ENCODE results near the gene SLC35G2.
A peak's percentile ranks its signal among the peaks of the same experiment; 100 is the strongest.
"Not testable (repeated sequence)": the region's sequence is repeated elsewhere in the genome, so short reads cannot be mapped to it uniquely, and the experiment has no call there.

SLC35G2 gene

DNA sequence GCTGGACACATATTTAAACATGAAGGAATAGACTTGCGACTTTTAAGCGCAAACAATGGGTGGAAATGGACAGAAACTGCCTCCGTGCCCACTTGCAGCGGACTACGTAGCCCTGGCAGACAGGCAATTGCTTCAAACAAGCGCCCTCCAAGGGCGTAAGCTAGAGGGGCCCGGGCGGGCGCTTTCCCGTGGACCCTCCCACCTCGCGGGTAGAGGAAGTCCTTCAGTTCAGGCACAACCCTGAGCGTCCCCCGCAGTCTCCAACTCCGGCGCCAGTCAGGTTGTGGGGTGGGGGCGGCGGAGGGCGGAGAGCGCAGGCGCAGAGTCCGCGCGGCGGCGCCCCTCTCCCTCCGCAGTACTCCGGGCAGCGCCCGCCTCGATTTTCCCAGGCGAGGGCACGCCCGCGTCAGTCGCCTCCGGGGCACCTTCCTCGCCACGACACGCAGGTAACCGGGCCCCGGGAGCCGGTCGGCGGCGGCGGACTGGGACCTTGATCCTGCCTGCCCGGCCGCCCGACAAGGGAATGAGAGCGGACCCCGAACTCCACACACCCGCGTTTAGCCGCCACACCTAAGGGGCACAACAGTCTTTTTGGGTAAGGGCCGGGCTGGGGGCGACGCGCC is at the start of gene SLC35G2:
TSS of gene SLC35G2 (plus strand) at position 358 of the 623 bp plus-strand sequence. CDS start 35,335 bp downstream, outside the sequence.
- DNase-seq (ENCODE audit: low spot score), result no peak

DNA sequence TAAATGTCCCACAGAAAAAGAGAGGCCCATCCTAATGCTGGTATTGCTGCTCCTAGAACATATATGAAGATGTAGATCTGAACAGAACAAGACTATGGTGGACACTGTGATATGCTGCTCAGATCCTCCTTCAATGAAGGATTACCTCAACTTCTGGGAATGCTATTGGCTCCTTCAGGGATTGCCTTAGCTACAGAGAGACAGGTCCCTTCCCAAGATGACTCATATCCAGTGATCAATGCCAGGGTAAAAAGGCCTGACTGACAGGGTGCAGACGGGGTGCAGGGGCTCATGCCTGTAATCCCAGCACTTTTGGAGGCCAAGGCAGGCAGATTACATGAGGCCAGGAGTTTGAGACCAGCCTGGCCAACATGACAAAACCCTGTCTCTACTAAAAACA is 46.2 kb upstream of the SLC35G2 start:
- DNase-seq (ENCODE audit: low spot score), result no peak

DNA sequence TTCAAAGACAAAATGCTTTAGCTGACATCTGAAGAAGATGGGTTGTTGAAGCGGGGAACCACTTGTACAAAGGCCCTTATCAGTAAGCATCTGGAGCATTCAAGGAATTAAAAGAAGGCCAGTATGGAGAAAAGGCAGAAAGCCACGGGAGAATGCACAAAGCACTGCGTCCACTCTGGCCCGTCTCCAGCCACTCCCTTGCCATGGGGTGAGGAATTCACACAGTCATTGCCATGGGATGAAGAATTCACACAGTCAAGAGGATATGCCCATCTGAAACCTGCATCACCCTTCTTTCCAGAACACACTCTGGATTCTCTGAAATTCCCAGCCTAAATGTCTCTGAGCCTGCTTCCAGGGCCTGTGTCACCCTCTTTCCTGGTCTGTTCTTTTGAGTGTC is 40.1 kb upstream of the SLC35G2 start:
- DNase-seq (ENCODE audit: low spot score), result no peak

- no peak for DNase-seq (ENCODE audit: low spot score)
Measured at GRCh38 chr3:136780741-136781140, 38.2 kb upstream of the SLC35G2 start.

DNA sequence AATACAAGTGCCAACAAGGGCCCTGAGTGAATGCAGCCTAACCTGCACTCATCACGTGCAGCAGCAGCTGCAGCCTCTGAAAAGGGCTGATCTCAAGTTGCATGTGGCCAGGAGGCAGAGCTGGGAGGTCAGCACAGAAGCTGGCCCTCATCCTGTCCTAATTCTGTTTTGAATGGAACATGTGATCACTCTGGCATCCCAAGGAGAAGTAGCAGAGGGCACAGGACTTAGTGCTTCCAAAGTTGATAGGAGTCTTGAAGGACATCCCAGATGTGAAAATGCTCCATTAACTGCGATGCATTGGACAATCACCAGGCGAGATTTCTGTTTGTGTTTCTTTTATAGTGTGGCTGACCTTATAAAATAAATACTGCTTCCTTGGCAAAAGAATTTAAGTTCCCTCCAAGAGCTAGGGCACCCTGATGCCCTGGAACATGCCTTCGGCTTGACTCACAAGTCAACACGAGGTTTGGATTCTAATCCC is 35.2 kb upstream of the SLC35G2 start:
- DNase-seq (ENCODE audit: low spot score), result no peak

GRCh38 chr3:136787349-136787748 is 31.6 kb upstream of the SLC35G2 start:
- DNase-seq (ENCODE audit: low spot score), result peak; percentile 50

DNA sequence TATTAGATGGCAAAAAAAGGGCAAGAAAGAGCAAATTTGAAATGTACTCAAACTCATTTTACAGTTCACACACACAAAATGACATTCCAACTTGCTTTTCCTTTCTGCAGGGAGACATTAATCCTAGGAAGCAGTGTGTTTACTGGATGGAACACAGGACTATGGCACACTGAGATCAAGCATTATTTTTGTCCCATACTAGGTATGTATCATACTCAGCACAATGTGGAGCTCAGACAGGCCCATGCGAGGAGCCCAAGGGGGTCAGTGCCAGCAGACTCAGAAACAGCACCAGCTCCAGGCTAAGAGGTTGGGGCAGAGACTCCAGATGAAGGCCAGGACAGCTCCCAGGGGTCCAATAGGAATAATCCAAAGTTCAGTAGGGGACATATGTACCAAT is 30.8 kb upstream of the SLC35G2 start:
- no peak for DNase-seq (ENCODE audit: low spot score)

DNA sequence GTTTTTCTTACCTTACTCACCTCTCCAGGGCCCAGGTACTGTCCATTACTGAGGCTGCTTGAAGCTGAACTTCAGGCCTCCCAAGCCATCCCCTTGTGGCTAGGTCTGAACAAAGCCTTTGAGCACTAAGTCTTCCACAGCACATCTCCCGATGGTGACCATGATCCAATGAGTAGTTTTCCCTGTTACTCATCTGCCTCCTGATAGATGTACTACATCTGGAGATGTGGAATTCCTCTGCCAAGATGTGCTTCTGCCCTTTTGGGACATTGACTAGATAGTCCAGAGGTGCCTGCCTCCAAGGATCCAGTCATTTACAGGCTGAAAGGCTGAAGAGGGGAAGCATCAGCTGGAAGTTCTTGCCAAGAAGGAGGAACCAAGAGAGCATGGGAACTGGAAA is 28.9 kb upstream of the SLC35G2 start:
- no peak for DNase-seq (ENCODE audit: low spot score)

GRCh38 chr3:136790786-136791185 is 28.1 kb upstream of the SLC35G2 start:
- DNase-seq (ENCODE audit: low spot score), result no peak

DNA sequence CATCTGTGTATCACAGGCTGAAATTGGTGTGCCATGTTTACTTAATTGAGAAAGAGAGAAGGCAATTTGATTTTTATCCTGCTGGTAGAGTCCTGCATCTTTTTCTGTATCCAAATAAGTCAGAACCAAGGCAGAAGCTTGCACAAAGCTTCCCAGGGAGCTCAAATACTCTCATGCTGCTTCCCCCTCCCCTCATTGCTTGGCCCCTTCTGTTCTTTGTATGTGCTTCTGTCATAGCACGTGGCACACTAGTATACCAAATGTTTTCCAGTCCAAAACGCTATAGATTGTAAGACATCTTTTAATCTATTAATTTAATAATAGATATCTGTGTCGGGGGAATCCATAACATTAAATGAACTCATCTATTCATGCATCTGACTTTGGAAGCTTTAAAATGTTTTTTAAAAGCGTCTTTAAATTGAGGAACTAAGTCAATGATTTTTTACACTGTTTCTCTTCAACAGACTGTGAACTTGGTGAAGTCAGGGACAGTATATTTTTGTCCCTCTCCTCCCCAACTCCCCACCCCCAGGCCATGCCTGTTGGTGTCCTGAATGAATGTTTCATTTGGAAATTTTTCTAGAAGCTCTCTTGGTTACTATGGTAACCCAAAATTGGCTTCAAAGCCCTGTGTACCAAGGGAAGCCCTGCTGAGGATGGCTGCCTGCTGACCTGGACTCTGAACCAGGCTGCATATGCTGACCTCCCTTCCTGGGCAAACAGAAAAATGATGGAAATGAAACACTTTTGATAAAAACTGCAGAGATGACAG is 26.2 kb upstream of the SLC35G2 start:
- DNase-seq (ENCODE audit: low spot score), result no peak

DNA sequence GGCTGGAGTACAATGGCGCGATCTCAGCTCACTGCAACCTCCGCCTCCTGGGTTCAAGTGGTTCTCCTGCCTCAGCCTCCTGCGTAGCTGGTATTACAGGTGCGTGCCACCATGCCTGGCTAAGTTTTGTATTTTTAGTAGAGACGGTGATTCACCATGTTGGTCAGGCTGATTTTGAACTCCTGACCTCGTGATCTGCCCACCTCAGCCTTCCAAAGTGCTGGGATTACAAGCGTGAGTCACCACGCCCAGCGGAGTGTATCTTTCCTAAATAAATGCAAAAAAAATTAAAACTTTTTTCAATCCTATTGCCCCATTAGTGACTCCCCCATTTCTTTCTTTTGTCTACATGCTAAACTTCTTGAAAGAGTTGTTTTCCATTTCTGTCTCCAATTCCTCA is 17.8 kb upstream of the SLC35G2 start:
- DNase-seq (ENCODE audit: low spot score), result not testable (repeated sequence)

GRCh38 chr3:136802481-136802996 is 16.4 kb upstream of the SLC35G2 start:
- DNase-seq (ENCODE audit: low spot score), result no peak

DNA sequence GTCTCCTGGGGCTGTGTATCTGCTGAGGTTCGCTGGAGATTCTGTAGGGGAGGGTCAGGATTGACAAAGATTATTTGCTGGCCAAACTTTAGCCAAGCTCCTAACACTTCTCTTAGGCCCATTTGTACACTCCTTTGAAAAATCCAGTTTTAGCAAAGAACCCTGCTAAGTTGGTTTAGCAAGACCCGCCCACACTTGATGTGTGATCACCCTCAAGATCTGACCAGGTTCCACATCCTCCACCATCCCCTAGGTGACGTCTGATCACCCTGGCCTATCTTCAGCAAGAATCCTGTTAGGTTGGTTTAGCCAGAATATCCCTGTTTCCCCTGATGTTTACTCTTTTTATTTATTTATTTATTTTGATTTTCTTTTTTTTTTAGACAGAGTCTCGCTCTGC is 14.8 kb upstream of the SLC35G2 start:
- no peak for DNase-seq (ENCODE audit: low spot score)

DNA sequence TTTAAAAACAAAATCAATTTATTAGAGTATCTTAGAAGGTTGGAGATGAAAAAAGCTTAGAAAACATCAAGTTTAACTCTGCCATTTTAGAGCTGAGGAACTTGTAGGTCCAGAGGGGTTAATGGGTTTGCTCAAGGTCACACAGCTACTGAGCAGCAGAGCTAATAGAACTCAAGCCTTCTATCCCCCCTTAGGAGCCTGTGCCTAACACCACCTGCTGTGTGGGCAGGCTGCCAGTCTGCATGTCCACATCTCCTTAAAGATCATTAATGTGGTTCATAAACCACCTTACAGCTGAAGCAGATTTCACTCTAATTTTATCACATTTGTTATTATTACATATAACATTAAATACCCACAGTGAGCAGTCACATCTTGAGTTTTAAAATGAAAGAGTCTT is 14.1 kb upstream of the SLC35G2 start:
- DNase-seq (ENCODE audit: low spot score), result no peak

- DNase-seq (ENCODE audit: low spot score), result no peak
Measured at GRCh38 chr3:136805795-136806194, 13.1 kb upstream of the SLC35G2 start.

GRCh38 chr3:136811701-136812100 is 7.2 kb upstream of the SLC35G2 start:
- no peak for DNase-seq (ENCODE audit: low spot score)

GRCh38 chr3:136817448-136817847 is 1.5 kb upstream of the SLC35G2 start:
- DNase-seq (ENCODE audit: low spot score), result no peak

- no peak for DNase-seq (ENCODE audit: low spot score)
Measured at GRCh38 chr3:136818191-136818768, 646 bp upstream of the SLC35G2 start.

- DNase-seq (ENCODE audit: low spot score), result no peak
Measured at GRCh38 chr3:136819392-136819730, 435 bp downstream of the SLC35G2 start.

- no peak for DNase-seq (ENCODE audit: low spot score)
Measured at GRCh38 chr3:136819731-136820679, 1.1 kb downstream of the SLC35G2 start.

DNA sequence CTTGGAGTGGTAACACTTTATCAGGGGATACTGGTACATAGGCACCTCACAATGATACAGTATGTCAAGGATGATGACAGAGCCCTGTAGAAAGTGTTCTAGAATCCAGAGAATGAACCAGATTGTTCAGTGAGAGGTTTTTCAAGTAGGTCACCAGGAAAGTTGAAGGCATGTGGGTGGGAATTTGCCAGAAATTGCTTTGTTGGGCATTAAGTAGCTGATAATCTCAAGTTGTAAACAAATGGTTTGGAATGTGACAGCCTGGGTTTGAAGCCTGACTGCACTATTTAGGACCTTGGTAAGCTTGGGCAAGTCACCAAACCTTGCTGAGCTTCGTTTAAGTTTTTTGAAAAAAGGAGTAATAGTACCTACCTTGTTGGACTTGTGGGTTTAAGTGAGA is 12.5 kb downstream of the SLC35G2 start:
- DNase-seq (ENCODE audit: low spot score), result no peak

Data from NAMALWA (cell line).